Liver (tissue), 3 donors: ENCODE data around the gene TRIM45.

ENCODE experiments used
- SP1 ChIP-seq: IDR thresholded peaks from 2 replicates; pipeline ENCODE4 v1.6.1; 2018; ENCODE audit warnings: antibody characterized with exemption, mild to moderate bottlenecking
- TF ChIP-seq, protein P1 (sequence below): fragments of 150-350 bp; IDR thresholded peaks from 2 replicates; pipeline ENCODE4 v1.5.1; 2017; ENCODE audit warnings: improper control_type of control experiment, low read depth, low read length; ENCODE audit not compliant: missing input control
- TF ChIP-seq, protein P2 (sequence below): IDR thresholded peaks from 2 replicates; pipeline ENCODE4 v1.6.1; 2016; ENCODE audit warnings: antibody characterized with exemption, mild to moderate bottlenecking
- donor health status: healthy.
- donor health status: healthy.

DNA sequence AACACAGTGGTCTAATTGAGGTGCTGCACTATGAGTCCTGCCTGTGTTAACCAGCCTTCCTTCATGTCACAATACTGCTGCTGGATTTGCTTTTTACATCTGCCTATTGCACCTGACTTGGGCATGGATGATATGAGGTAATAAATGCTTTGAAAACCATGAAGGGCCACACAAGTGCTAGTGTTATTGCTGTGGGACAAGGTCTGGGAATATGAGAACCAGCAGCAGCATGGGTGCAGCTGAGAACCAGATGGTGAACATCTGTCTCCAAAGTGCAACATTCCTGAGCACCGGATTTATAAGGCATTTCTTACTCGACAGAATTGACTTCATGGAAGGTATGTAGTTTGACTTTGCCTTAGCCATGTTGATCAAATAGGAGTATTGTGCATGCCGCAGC, 16.6 kb downstream of the TRIM45 start:
- TF ChIP-seq, protein P1, sequence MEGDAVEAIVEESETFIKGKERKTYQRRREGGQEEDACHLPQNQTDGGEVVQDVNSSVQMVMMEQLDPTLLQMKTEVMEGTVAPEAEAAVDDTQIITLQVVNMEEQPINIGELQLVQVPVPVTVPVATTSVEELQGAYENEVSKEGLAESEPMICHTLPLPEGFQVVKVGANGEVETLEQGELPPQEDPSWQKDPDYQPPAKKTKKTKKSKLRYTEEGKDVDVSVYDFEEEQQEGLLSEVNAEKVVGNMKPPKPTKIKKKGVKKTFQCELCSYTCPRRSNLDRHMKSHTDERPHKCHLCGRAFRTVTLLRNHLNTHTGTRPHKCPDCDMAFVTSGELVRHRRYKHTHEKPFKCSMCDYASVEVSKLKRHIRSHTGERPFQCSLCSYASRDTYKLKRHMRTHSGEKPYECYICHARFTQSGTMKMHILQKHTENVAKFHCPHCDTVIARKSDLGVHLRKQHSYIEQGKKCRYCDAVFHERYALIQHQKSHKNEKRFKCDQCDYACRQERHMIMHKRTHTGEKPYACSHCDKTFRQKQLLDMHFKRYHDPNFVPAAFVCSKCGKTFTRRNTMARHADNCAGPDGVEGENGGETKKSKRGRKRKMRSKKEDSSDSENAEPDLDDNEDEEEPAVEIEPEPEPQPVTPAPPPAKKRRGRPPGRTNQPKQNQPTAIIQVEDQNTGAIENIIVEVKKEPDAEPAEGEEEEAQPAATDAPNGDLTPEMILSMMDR = no peak
- TF ChIP-seq, protein P2, sequence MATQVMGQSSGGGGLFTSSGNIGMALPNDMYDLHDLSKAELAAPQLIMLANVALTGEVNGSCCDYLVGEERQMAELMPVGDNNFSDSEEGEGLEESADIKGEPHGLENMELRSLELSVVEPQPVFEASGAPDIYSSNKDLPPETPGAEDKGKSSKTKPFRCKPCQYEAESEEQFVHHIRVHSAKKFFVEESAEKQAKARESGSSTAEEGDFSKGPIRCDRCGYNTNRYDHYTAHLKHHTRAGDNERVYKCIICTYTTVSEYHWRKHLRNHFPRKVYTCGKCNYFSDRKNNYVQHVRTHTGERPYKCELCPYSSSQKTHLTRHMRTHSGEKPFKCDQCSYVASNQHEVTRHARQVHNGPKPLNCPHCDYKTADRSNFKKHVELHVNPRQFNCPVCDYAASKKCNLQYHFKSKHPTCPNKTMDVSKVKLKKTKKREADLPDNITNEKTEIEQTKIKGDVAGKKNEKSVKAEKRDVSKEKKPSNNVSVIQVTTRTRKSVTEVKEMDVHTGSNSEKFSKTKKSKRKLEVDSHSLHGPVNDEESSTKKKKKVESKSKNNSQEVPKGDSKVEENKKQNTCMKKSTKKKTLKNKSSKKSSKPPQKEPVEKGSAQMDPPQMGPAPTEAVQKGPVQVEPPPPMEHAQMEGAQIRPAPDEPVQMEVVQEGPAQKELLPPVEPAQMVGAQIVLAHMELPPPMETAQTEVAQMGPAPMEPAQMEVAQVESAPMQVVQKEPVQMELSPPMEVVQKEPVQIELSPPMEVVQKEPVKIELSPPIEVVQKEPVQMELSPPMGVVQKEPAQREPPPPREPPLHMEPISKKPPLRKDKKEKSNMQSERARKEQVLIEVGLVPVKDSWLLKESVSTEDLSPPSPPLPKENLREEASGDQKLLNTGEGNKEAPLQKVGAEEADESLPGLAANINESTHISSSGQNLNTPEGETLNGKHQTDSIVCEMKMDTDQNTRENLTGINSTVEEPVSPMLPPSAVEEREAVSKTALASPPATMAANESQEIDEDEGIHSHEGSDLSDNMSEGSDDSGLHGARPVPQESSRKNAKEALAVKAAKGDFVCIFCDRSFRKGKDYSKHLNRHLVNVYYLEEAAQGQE = no peak
- TF ChIP-seq SP1 = no peak
